ENCODE results near the gene FAM53A.
"Not testable (repeated sequence)": the region's sequence is repeated elsewhere in the genome, so short reads cannot be mapped to it uniquely, and the experiment has no call there.

Gene FAM53A

DNA sequence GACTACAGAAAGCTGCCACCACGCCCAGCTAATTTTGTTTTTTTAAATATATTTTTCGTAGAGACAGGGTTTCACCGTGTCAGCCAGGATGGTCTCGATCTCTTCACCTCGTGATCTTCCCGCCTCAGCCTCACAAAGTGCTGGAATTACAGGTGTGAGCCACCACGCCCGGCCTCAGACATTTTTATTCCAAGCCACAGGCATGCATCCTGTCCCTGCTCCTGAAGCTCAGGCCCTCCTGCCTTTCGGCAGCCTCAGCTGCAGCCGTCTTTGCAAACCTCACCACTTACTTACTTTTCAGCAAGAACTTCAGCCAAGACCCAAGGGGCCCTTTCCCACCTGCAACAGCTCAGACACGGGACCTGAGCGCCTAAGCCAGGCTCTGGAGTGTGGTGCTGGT lies 26.0 kb downstream of the FAM53A start:
- DNase-seq, result no peak

- DNase-seq, result no peak
These were observed 27.1 kb downstream of the FAM53A start for GRCh38 chr4:1656986-1657385.

DNA sequence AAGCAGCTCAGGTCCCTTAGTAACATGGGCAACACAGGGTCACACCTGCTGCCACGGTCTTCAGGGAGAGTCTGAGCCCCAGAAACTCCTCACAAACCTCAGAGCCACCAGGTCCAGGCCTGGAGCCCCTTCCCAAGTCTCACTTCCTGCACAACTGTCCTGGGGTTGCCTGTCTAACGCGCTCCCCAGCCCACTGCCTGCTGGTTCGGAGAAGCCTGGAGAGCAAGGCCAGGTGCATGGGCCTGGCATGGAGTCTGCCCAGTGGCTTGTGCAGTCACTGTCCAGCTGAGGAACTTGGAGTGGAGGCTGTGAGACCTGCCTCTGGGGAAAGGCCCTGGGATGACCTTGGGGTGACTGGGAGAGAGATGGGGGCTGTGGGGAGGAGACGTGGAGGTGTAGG lies 28.0 kb downstream of the FAM53A start:
- DNase-seq, result no peak

GRCh38 chr4:1655676-1656075 lies 28.4 kb downstream of the FAM53A start:
- DNase-seq, result no peak

DNA sequence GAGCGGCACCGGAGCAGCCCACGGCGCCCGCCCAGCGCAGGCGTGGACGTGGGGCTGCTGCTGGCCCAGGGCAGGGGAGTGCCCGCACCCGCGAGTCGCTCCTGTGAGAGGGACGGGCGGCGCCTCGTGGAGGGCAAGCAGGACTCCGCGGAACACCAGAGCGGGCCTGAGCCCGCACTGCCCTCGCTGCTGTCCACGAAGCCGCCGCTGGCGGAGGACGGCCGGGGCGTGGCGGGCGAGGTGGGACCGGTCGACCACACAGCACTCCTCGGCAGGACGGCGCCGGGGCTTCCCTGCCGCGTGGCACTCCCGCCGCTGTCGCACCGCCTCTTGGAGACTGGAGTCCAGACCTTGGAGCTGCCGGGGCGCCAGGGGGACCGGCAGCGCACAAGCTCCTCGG lies 29.0 kb downstream of the FAM53A start:
- DNase-seq, result no peak

DNA sequence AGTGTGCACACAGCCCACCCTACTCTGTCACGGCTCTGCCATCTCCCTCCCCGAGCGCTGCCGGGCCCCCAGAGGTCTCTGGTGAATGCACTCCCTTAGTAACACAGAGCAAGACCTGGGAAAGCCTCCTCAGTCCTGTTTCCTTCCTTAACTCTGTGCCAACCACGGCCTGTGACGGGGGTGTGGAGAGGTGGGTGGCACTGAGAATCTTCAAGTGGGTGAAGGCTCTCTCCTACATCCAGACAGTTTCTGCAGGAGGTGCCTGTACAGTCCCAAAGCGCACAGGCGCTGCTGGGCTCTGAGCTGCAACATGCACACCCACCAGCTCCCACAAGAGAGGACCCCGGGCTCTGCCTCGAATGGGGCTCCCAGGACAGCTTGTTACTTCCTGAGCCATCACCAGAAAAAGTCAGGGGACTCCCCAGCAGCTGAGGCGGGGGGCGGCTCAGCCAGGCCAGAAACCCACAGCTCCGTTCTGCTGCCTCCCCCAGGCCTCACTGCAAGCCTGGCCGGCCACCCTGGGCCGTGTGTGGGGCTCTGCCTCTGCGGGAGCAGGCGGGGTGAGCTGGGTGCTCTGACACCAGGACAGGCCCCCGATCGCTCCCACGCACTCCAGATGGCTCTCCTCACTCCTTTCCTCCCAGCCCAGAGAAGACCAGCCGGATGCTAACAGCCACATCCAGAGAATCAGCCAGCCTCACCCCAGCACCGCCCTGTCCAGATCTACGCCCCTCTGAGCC lies 29.7 kb downstream of the FAM53A start:
- no peak for DNase-seq

- no peak for DNase-seq
These were observed 30.3 kb downstream of the FAM53A start for GRCh38 chr4:1653776-1654175.

- no peak for DNase-seq
These were observed 32.0 kb downstream of the FAM53A start for GRCh38 chr4:1652088-1652487.

DNA sequence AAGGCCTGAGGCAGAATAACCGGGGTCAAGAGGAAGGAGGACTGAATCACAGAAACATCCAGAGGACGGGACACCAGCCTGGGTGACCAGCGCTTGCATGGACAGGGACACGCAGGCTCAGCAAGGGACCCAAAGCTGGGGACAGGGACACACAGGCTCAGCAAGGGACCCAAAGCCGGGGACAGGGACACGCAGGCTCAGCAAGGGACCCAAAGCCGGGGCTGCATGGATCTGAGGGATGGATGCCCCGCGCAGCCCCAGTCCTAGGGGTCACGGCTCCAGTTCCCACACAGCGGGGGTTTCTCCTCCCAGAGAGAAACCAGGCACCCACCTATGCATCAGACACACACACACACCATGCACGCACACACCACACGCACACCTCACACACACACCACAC lies 32.5 kb downstream of the FAM53A start:
- no peak for DNase-seq

DNA sequence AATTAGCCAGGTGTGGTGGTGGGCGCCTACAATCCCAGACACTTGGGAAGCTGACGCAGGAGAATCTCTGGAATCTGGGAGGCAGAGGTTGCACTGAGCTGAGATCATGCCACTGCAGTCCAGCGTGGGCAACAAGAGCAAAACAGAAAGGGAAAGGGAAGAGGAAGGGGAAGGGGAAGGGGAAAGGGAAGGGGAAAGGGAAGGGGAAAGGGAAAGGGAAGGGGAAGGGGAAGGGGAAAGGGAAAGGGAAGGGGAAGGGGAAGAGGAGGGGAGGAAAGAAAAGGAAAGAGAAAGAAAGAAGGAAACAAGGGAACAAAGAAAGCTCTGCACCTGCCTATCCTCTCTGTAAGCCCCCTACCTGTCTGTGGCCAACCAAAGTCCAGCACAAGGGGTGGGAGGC lies 35.2 kb downstream of the FAM53A start:
- DNase-seq, result no peak

- DNase-seq, result no peak
These were observed 36.7 kb downstream of the FAM53A start for GRCh38 chr4:1647432-1647831.

- no peak for DNase-seq
These were observed 37.4 kb downstream of the FAM53A start for GRCh38 chr4:1646690-1647089.

DNA sequence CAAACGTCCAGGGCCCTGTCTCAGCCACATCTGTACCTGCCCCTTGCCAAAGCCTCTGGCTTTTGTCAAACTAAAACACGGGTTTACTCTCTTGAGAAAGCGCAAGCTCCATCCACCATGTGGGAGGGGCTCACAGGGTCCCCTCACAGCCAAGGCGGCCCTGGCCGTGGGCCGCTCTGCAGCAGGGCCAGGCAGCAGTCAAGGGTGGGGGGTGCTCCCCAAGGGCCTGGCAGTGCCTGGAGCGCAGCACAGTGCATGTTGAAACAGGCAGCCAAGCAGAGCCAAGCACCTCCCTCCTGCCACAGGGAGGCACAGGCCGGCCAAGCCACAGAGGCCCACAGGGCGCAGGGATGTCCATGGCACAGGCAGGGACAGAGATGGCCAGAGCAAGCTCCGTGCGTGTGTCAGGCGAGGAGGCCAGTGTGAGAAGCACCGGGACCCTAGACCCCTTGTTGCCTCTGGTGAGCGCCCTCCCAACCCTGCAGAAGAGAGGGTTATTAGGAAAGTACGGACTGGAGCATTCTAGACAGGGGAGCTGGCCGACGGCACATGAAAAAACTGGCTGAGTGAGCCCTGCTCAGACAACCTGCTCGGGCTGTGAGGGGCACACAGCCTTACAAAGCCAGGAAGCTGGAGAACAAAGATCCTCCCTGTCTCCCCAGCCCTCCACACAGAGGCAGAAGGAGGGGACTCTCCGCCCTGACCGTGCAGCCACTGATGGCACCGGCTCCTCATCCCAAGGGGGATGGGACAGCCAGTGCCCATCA lies 39.0 kb downstream of the FAM53A start:
- no peak for DNase-seq

- no peak for DNase-seq
These were observed 40.0 kb downstream of the FAM53A start for GRCh38 chr4:1643971-1644735.

- DNase-seq, result no peak
These were observed 41.7 kb downstream of the FAM53A start for GRCh38 chr4:1642196-1642951.

DNA sequence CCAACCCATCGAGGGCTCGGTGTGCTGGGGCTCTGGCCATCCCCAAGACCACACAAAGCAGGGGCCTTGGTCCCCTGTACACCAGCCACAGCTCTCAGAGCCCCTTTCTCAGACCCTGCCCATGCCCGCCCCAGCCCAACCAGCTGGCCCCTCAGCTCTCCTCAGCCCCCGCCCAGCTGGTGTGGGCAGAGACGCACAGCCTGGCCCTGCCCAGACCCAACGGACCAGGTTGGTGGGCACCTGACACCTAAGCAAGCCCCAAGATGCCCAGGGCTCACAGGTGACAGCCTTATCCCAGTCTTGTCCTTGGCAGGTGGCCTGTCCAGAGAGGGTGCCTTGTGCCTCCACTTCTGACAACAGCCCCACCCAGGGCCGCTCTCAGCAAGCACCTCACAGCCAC lies 42.4 kb downstream of the FAM53A start:
- DNase-seq, result no peak

GRCh38 chr4:1640716-1641503 lies 43.2 kb downstream of the FAM53A start:
- DNase-seq, result not testable (repeated sequence)

- no peak for DNase-seq
These were observed 43.9 kb downstream of the FAM53A start for GRCh38 chr4:1640190-1640589.

DNA sequence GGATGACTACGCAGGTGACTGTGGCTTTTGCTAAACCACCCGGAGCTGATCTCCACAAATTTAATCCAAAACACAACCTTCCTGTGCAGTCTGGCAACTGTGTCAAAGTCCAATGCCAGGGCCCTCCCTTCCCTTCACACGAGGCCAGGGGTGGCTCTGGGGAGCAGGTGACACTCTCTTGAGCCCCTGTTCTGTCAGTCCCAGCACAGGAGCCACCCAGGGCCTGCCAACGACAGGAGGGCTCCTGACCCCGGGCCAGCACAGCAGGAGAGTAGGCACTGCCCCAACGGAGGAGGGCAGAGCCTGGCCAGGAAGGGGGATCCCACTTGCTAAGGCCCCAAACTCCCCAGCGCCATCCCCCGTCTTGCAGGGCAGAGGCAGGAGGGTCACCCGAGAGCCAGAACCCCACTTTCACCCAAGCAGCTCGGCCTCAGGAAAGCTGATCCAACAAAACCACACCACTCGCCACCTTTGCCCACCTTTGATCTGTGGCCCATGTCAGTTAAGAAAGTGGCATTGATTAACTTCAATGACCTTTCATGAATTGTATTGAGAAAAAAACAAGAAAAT lies 44.7 kb downstream of the FAM53A start:
- no peak for DNase-seq

GRCh38 chr4:1638873-1639272 lies 45.2 kb downstream of the FAM53A start:
- DNase-seq, result no peak

GRCh38 chr4:1638272-1638598 lies 45.9 kb downstream of the FAM53A start:
- DNase-seq, result no peak
